GM23248 (cell line): ENCODE data around the gene TWSG1. TPM values are rescaled to one million over a fixed set of nuclear protein-coding genes. Genes with fewer than 3 reads are reported as not detected.
"Not testable (repeated sequence)": the region's sequence is repeated elsewhere in the genome, so short reads cannot be mapped to it uniquely, and the experiment has no call there.

Experiments
- DNase-seq: peaks from one replicate; pipeline ENCODE4 v3.0.0-alpha.2; 2015
- H2AFZ ChIP-seq: fragments of 200-600 bp; sonication (generic); 2 replicates; pipeline ENCODE4 v1.6.1; 2016; ENCODE audit warnings: antibody characterized with exemption
- H3F3A ChIP-seq: fragments of 200-600 bp; sonication (generic); 2 replicates; pipeline ENCODE4 v1.6.1; 2016; ENCODE audit warnings: mild to moderate bottlenecking, antibody characterized with exemption, mixed run types; ENCODE audit not compliant: insufficient read depth
- H3K27ac ChIP-seq: fragments of 200-600 bp; sonication (generic); 2 replicates; pipeline ENCODE4 v1.5.1; 2016; ENCODE audit warnings: mild to moderate bottlenecking
- H3K27me3 ChIP-seq: fragments of 200-600 bp; sonication (generic); replicated peaks from 2 replicates; pipeline ENCODE4 v1.6.1; 2016; ENCODE audit warnings: mild to moderate bottlenecking; ENCODE audit not compliant: insufficient read depth
- H3K36me3 ChIP-seq: fragments of 200-600 bp; sonication (generic); 2 replicates; pipeline ENCODE4 v1.6.1; 2016; ENCODE audit warnings: low read depth, mild to moderate bottlenecking
- H3K4me1 ChIP-seq: fragments of 200-600 bp; sonication (generic); 2 replicates; pipeline ENCODE4 v1.6.1; 2016; ENCODE audit warnings: mild to moderate bottlenecking; ENCODE audit not compliant: insufficient read depth
- H3K4me2 ChIP-seq: fragments of 200-600 bp; sonication (generic); one replicate; pipeline ENCODE4 v1.6.1; 2016; ENCODE audit warnings: mild to moderate bottlenecking; ENCODE audit not compliant: unreplicated experiment
- H3K4me3 ChIP-seq: fragments of 200-600 bp; sonication (generic); 2 replicates; pipeline ENCODE4 v1.5.1; 2016; ENCODE audit warnings: mild to moderate bottlenecking
- H3K79me2 ChIP-seq: fragments of 200-600 bp; sonication (generic); 2 replicates; pipeline ENCODE4 v1.6.1; 2016; ENCODE audit warnings: mild to moderate bottlenecking; ENCODE audit not compliant: insufficient read depth
- H3K9ac ChIP-seq: fragments of 200-600 bp; sonication (generic); 2 replicates; pipeline ENCODE4 v1.6.1; 2016; ENCODE audit warnings: mild to moderate bottlenecking
- H3K9me2 ChIP-seq: fragments of 200-600 bp; sonication (generic); 2 replicates; pipeline ENCODE4 v1.6.1; 2016; ENCODE audit warnings: mixed run types, mild to moderate bottlenecking, moderate library complexity; ENCODE audit not compliant: insufficient read depth
- H3K9me3 ChIP-seq: fragments of 200-600 bp; sonication (generic); one replicate; pipeline ENCODE4 v1.6.1; 2017; ENCODE audit warnings: low read depth
- H4K20me1 ChIP-seq: fragments of 200-600 bp; sonication (generic); 2 replicates; pipeline ENCODE4 v1.6.0; 2016; ENCODE audit not compliant: insufficient read depth
- EZH2 ChIP-seq: fragments of 200-600 bp; sonication (generic); IDR thresholded peaks from 2 replicates; pipeline ENCODE4 v1.6.1; 2018; ENCODE audit warnings: antibody characterized with exemption, mild to moderate bottlenecking; ENCODE audit not compliant: insufficient read depth, poor library complexity, severe bottlenecking
- EZH2phosphoT487 ChIP-seq: fragments of 200-600 bp; sonication (generic); IDR thresholded peaks from 2 replicates; pipeline ENCODE4 v1.6.1; 2018; ENCODE audit warnings: antibody characterized with exemption, moderate library complexity, mild to moderate bottlenecking, low read depth; ENCODE audit not compliant: insufficient read depth
- WGBS, 2 experiments: methylation state at CpG; one replicate each; pipeline ENCODE4 v1.1.6; 2015 to 2017; ENCODE audit warnings: low lambda C conversion rate in 2 of 2, low coverage in 1 of 2; ENCODE audit errors: missing lambda C conversion rate in 2 of 2; 5-methylcytosine and 5-hydroxymethylcytosine counted together
- in situ Hi-C: fragments of 300-500 bp; cut with MboI; formaldehyde crosslinking; loops from 2 replicates; pipeline ENCODE4 v1.15.0; 2020
- polyA plus RNA-seq: library from polyadenylated mRNA; unstranded; fragments of >200 nt; fragmentation: Nextera tagmentation; extraction: Ambion mirVana; gene quantifications from 2 replicates; pipeline ENCODE4 v1.2.1, GENCODE V29; 2016
- total RNA-seq: library from RNA; depleted of rRNA; stranded (reverse); fragments of >200 nt; shearing (Covaris generic); gene quantifications from 2 replicates; pipeline ENCODE4 v1.2.3, GENCODE V29; 2014

Gene TWSG1
- total and polyA plus RNA-seq, 2 experiments from 2014 or later: 113 to 136 TPM

DNA sequence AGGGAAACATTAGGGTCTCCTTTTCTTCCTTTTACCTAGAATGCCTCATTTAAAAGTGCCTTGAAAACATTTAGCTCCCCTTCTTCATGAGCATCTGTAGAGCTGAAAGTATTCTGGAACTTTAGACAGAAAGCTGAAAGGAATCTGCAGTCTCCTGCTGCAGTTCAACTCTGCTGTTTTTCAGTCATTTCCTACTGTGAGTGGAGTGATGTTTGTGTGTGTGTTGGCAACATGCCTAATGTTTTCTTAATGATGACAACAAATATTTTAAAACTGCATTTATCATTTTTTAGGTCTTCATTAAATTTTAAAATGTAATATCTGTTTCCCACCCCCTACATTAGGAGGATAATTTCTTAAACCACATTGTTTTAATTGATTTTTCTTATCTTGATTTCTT, 66.6 kb downstream of the TWSG1 start:
- peaks cover 23% of the 10 kb centered on the region; the same call in 1 of the 2 replicates for H3K36me3 ChIP-seq
- H4K20me1 ChIP-seq: no peaks in the 10 kb centered on the region
- no peaks in the 10 kb centered on the region for H3K79me2 ChIP-seq
- no peak for TF ChIP-seq EZH2phosphoT487
- TF ChIP-seq EZH2: no peak
- H3K4me1 ChIP-seq: no peaks in the 10 kb centered on the region
- no peaks in the 10 kb centered on the region for H3K9me3 ChIP-seq
- H3K27me3 ChIP-seq: no peaks in the 10 kb centered on the region
- H3K9ac ChIP-seq: no peak overlapping the region
- H3F3A ChIP-seq: no peaks in the 10 kb centered on the region
- H2AFZ ChIP-seq: no peak overlapping the region
- no peak overlapping the region for H3K27ac ChIP-seq
- in situ Hi-C loops: no loop called here
- no peaks in the 10 kb centered on the region for H3K9me2 ChIP-seq
- DNase-seq: no peak
- no peak overlapping the region for H3K4me2 ChIP-seq
- H3K4me3 ChIP-seq: no peak overlapping the region

DNA sequence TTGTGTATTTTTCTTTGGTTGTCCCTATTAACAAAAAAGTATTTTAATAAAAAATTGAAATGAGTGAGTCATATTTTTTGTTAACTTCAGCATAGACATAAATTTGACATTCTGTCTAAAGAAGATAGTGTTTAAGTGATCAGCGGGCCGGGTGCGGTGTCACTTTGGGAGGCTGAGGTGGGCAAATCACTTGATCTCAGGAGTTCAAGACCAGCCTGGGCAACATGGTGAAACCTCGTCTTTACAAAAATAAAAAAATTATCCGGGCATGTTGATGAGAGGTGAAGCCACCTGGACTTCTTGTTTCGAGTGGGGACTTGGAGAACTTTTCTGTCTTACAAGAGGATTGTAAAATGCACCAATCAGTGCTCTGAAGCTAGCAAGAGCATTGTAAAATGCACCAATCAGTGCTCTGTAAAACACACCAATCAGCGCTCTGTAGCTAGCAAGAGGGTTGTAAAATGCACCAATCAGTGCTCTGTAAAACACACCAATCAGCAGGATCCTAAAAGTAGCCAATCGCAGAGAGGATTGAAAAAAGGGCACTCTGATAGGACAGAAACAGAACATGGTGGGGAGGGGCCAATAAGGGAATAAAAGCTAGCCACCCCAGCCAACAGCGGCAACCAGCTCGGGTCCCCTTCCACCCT, 67.9 kb downstream of the TWSG1 start:
- H3K4me3 ChIP-seq, H3K27ac ChIP-seq, H3K79me2 ChIP-seq, H3K27me3 ChIP-seq, DNase-seq, H3K4me2 ChIP-seq, H4K20me1 ChIP-seq, in situ Hi-C loops, H3K9ac ChIP-seq, H3K9me3 ChIP-seq, H3K9me2 ChIP-seq, H2AFZ ChIP-seq, H3F3A ChIP-seq, H3K4me1 ChIP-seq: not testable (repeated sequence)
- H3K36me3 ChIP-seq: 0 out of 2 replicates have a peak, but pooled peaks cover 13% of the 10 kb centered on the region
- 95 to 96% methylated on average over 10 of the region's 10 CpGs for WGBS, 2 experiments

DNA sequence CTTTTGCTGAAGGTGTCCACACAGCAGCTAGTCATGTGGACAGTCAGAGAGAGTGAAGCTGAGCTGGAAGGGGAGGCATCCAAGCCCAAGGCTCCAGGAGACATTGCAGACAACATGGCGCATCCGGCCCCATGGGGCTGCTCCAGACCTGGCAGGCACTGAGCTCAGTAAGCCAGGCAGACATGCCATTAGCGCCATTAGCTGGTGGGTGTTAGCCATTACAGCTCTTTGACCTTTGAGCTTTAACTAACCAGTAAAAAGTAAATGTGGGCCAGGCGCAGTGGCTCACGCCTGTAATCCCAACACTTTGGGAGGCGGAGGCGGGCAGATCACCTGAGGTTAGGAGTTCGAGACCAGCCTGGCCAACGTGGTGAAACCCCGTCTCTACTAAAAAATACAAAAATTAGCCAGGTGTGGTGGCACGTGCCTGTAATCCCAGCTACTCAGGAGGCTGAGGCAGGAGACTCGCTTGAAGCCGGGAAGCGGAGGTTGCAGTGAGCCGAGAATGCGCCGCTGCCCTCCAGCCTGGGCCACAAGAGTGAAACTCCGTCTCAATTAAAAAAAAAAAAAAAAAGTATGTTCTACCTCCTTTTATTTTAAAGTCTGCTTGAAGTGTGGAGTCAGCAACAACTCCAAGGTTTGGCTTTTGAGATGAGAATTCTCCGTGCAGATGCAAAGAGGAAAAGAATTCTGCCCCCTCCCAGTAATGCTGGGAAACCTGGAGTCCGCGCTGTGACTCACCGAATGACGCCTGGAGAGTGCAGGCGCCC, 69.4 kb downstream of the TWSG1 start:
- Histone ChIP-seq H3K9me3 (no peaks in the 10 kb centered on the region), H3K9ac (no peak overlapping the region), H3K36me3 (0 out of 2 replicates have a peak, but pooled peaks cover 12% of the 10 kb centered on the region), H3K4me2 (no peak overlapping the region), H3K79me2 (no peaks in the 10 kb centered on the region), H3K4me3 (no peak overlapping the region), H4K20me1 (no peaks in the 10 kb centered on the region), H3F3A (no peaks in the 10 kb centered on the region), H3K27me3 (no peaks in the 10 kb centered on the region), H2AFZ (no peak overlapping the region), H3K4me1 (no peaks in the 10 kb centered on the region), H3K9me2 (no peaks in the 10 kb centered on the region), H3K27ac (no peak overlapping the region)
- TF ChIP-seq EZH2: no peak
- 91 to 92% methylated on average over 24 of the region's 24 CpGs for WGBS, 2 experiments
- DNase-seq: no peak
- in situ Hi-C loops: no loop called here

DNA sequence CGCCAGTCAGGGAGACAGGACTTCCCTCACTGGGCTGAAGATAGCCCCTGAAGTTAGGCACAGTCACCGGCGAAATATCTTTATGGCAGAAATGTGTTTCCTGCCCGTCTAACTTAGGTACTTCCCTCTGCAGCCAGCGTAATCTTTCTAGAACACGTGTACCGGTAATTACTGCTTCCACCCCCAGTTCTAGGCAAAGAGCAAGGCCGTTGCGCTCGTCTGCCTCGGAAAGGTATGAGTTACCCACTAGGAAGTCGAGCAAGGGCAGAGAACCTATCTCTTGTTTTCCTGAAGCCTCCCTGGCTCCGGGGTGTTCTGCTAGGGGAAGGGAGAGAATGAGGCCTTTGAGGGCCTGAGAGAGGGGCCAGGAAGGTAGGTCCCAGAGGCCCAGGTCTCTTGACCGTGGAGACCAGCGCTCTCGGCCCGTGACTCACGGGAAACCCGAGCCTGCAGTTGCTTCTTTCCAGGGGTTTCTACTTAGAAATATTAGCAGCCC, 70.0 kb downstream of the TWSG1 start:
- no peaks in the 10 kb centered on the region for H3K27me3 ChIP-seq
- TF ChIP-seq EZH2: no peak
- TF ChIP-seq EZH2phosphoT487: no peak
- no peaks in the 10 kb centered on the region for H3K9me3 ChIP-seq
- 89 to 90% methylated on average over 19 of the region's 19 CpGs for whole genome bisulfite sequencing, 2 experiments
- no peak overlapping the region for H3K9ac ChIP-seq
- H3K79me2 ChIP-seq: no peaks in the 10 kb centered on the region
- DNase-seq: no peak
- H3K36me3 ChIP-seq: 0 out of 2 replicates have a peak, but pooled peaks cover 7% of the 10 kb centered on the region
- H3K27ac ChIP-seq: no peak overlapping the region
- no peak overlapping the region for H3K4me2 ChIP-seq
- H2AFZ ChIP-seq: no peak overlapping the region
- no peak overlapping the region for H3K4me3 ChIP-seq
- H3K4me1 ChIP-seq: no peaks in the 10 kb centered on the region
- H3K9me2 ChIP-seq: no peaks in the 10 kb centered on the region
- no peaks in the 10 kb centered on the region for H3F3A ChIP-seq
- H4K20me1 ChIP-seq: no peaks in the 10 kb centered on the region
- in situ Hi-C loops: no loop called here
